Immature natural killer cell (primary cell): ENCODE measurements around the gene LRRIQ4. TPM values are rescaled to one million over a fixed set of nuclear protein-coding genes. Genes with fewer than 3 reads are reported as not detected.

Source experiments
- DNase-seq, 3 donors: peaks; one replicate each; pipeline ENCODE4 v3.0.0; 2022; ENCODE audit warnings: mixed read lengths in 1 of 3
- H3K27ac Mint-ChIP-seq, 6 donors: one replicate each; pipeline ENCODE4 v1.8.0; 2020; ENCODE audit warnings: mixed read lengths in 6 of 6, mild to moderate bottlenecking in 5 of 6, inconsistent platforms in 4 of 6, moderate library complexity in 3 of 6
- H3K27me3 Mint-ChIP-seq, 3 donors: one replicate each; pipeline ENCODE4 v1.8.0; 2020 to 2021; ENCODE audit warnings: low read depth in 3 of 3, mild to moderate bottlenecking in 3 of 3, mixed read lengths in 3 of 3, moderate library complexity in 3 of 3, inconsistent platforms in 1 of 3
- H3K36me3 Mint-ChIP-seq, 3 donors: one replicate each; pipeline ENCODE4 v1.8.0; 2020; ENCODE audit warnings: mixed read lengths in 3 of 3, inconsistent platforms in 2 of 3, mild to moderate bottlenecking in 2 of 3
- H3K4me1 Mint-ChIP-seq, 2 donors: one replicate each; pipeline ENCODE4 v1.8.0; 2020; ENCODE audit warnings: inconsistent platforms in 2 of 2, mild to moderate bottlenecking in 2 of 2, mixed read lengths in 2 of 2, moderate library complexity in 1 of 2
- H3K4me3 Mint-ChIP-seq, 5 donors: one replicate each; pipeline ENCODE4 v1.8.0; 2020; ENCODE audit warnings: mild to moderate bottlenecking in 5 of 5, mixed read lengths in 5 of 5, inconsistent platforms in 3 of 5, moderate library complexity in 3 of 5
- H3K9me3 Mint-ChIP-seq, 6 donors: one replicate each; pipeline ENCODE4 v1.8.0; 2020; ENCODE audit warnings: mild to moderate bottlenecking in 6 of 6, mixed read lengths in 6 of 6, inconsistent platforms in 4 of 6, moderate library complexity in 3 of 6
- polyA plus RNA-seq, 3 donors: library from polyadenylated mRNA; unstranded; fragments of 300-500 nt; fragmentation: Illumina TruSeq; gene quantifications; one replicate each; pipeline ENCODE4 v1.2.3, GENCODE V29; 2021

The LRRIQ4 gene
- polyA plus RNA-seq, 3 donors from 2014 or later = not detected

- peaks cover 0 to 2% (median 0%) of the 10 kb centered on the region in 3 donors for H3K27me3 Mint-ChIP-seq
- H3K27ac Mint-ChIP-seq = peak overlapping the region; percentile 14 to 77 (median 65)
- peaks cover 35 to 53% (median 36%) of the 10 kb centered on the region in 3 donors for H3K36me3 Mint-ChIP-seq
- H3K4me3 Mint-ChIP-seq = peak overlapping the region in 4 of 5 donors; percentile 56 to 84 (median 71)
- no peaks in the 10 kb centered on the region for H3K9me3 Mint-ChIP-seq
- no peak for DNase-seq
- peaks cover 33 to 63% of the 10 kb centered on the region in 2 donors for H3K4me1 Mint-ChIP-seq
Observed at GRCh38 chr3:169781209-169781855, 31.3 kb upstream of the LRRIQ4 start.

- H3K27me3 Mint-ChIP-seq = no peaks in the 10 kb centered on the region
Observed at GRCh38 chr3:169787120-169787519, 25.6 kb upstream of the LRRIQ4 start.

GRCh38 chr3:169787791-169788190 is 24.9 kb upstream of the LRRIQ4 start:
- H3K4me1 Mint-ChIP-seq = peaks cover 4 to 17% of the 10 kb centered on the region in 2 donors
- peaks cover 17 to 28% (median 19%) of the 10 kb centered on the region in 3 donors for H3K36me3 Mint-ChIP-seq
- H3K9me3 Mint-ChIP-seq = no peaks in the 10 kb centered on the region
- no peak overlapping the region for H3K4me3 Mint-ChIP-seq
- no peak overlapping the region for H3K27ac Mint-ChIP-seq
- DNase-seq = no peak
- no peaks in the 10 kb centered on the region for H3K27me3 Mint-ChIP-seq

More at GRCh38 chr3:169787120-169787519, 25.6 kb upstream of the LRRIQ4 start:
- H3K4me1 Mint-ChIP-seq = peaks cover 7 to 23% of the 10 kb centered on the region in 2 donors
- peaks cover 21 to 34% (median 23%) of the 10 kb centered on the region in 3 donors for H3K36me3 Mint-ChIP-seq
- no peak overlapping the region for H3K27ac Mint-ChIP-seq
- H3K9me3 Mint-ChIP-seq = no peaks in the 10 kb centered on the region
- no peak for DNase-seq
- no peak overlapping the region for H3K4me3 Mint-ChIP-seq

GRCh38 chr3:169790219-169790618 is 22.5 kb upstream of the LRRIQ4 start:
- H3K4me3 Mint-ChIP-seq = no peak overlapping the region

GRCh38 chr3:169790687-169791429 is 21.8 kb upstream of the LRRIQ4 start:
- Mint-ChIP-seq H3K27me3 (no peaks in the 10 kb centered on the region), H3K27ac (no peak overlapping the region), H3K4me1 (peaks cover 4 to 16% of the 10 kb centered on the region in 2 donors), H3K36me3 (peaks cover 7 to 20% (median 13%) of the 10 kb centered on the region in 3 donors), H3K9me3 (no peaks in the 10 kb centered on the region), H3K4me3 (no peak overlapping the region)
- no peak for DNase-seq

More at GRCh38 chr3:169790219-169790618, 22.5 kb upstream of the LRRIQ4 start:
- Mint-ChIP-seq H3K9me3 (no peaks in the 10 kb centered on the region), H3K27me3 (no peaks in the 10 kb centered on the region), H3K36me3 (peaks cover 11 to 26% (median 19%) of the 10 kb centered on the region in 3 donors), H3K27ac (no peak overlapping the region), H3K4me1 (peaks cover 4 to 17% of the 10 kb centered on the region in 2 donors)
- no peak for DNase-seq

- H3K4me3 Mint-ChIP-seq = no peak overlapping the region
Observed at GRCh38 chr3:169792359-169792758, 20.3 kb upstream of the LRRIQ4 start.

GRCh38 chr3:169804681-169805080 is 8.0 kb upstream of the LRRIQ4 start:
- Mint-ChIP-seq H3K4me3 (no peak overlapping the region), H3K27me3 (no peaks in the 10 kb centered on the region), H3K4me1 (no peaks in the 10 kb centered on the region), H3K36me3 (peaks cover 0 to 3% (median 0%) of the 10 kb centered on the region in 3 donors), H3K9me3 (no peaks in the 10 kb centered on the region), H3K27ac (no peak overlapping the region)
- no peak for DNase-seq

More at GRCh38 chr3:169792359-169792758, 20.3 kb upstream of the LRRIQ4 start:
- no peak for DNase-seq
- Mint-ChIP-seq H3K4me1 (peaks cover 4 to 9% of the 10 kb centered on the region in 2 donors), H3K27me3 (no peaks in the 10 kb centered on the region), H3K27ac (no peak overlapping the region), H3K36me3 (peaks cover 3 to 8% (median 4%) of the 10 kb centered on the region in 3 donors), H3K9me3 (no peaks in the 10 kb centered on the region)

- no peak overlapping the region for H3K27ac Mint-ChIP-seq
- H3K36me3 Mint-ChIP-seq = no peaks in the 10 kb centered on the region
- H3K4me3 Mint-ChIP-seq = no peak overlapping the region
- H3K4me1 Mint-ChIP-seq = peaks cover 24 to 26% of the 10 kb centered on the region in 2 donors
- peaks cover 1 to 7% (median 6%) of the 10 kb centered on the region in 3 donors for H3K27me3 Mint-ChIP-seq
- no peak for DNase-seq
- no peaks in the 10 kb centered on the region for H3K9me3 Mint-ChIP-seq
Observed at GRCh38 chr3:169809230-169809795, 3.4 kb upstream of the LRRIQ4 start.

GRCh38 chr3:169811631-169812331 is 889 bp upstream of the LRRIQ4 start:
- H3K27ac Mint-ChIP-seq = peak overlapping the region in 4 of 6 donors; percentile 20 to 68 (median 47)
- peaks cover 5 to 8% (median 7%) of the 10 kb centered on the region in 3 donors for H3K27me3 Mint-ChIP-seq
- DNase-seq = peak in 1 of 3 donors; percentile 2
- H3K4me1 Mint-ChIP-seq = peaks cover 27 to 28% of the 10 kb centered on the region in 2 donors
- H3K4me3 Mint-ChIP-seq = peak overlapping the region; percentile 84 to 96 (median 87)
- peaks cover 0 to 10% (median 8%) of the 10 kb centered on the region in 6 donors for H3K9me3 Mint-ChIP-seq
- peaks cover 0 to 4% (median 3%) of the 10 kb centered on the region in 3 donors for H3K36me3 Mint-ChIP-seq

GRCh38 chr3:169813278-169813677 is 608 bp downstream of the LRRIQ4 start:
- peaks cover 0 to 4% (median 3%) of the 10 kb centered on the region in 3 donors for H3K36me3 Mint-ChIP-seq
- peak overlapping the region; percentile 85 to 96 (median 89) for H3K4me3 Mint-ChIP-seq
- DNase-seq = peak in 2 of 3 donors; percentile 1 to 12
- H3K27me3 Mint-ChIP-seq = peaks cover 5 to 12% (median 7%) of the 10 kb centered on the region in 3 donors
- peak overlapping the region; percentile 60 to 88 (median 78) for H3K27ac Mint-ChIP-seq
- H3K9me3 Mint-ChIP-seq = peaks cover 0 to 10% (median 8%) of the 10 kb centered on the region in 6 donors
- peaks cover 27 to 28% of the 10 kb centered on the region in 2 donors for H3K4me1 Mint-ChIP-seq

- DNase-seq = peak; percentile 72 to 78 (median 74)
- Mint-ChIP-seq H3K4me3 (peak overlapping the region; percentile 85 to 96 (median 89)), H3K27ac (peak overlapping the region; percentile 18 to 88 (median 78)), H3K4me1 (peaks cover 27 to 28% of the 10 kb centered on the region in 2 donors), H3K27me3 (peaks cover 5 to 12% (median 7%) of the 10 kb centered on the region in 3 donors), H3K36me3 (peaks cover 0 to 4% (median 3%) of the 10 kb centered on the region in 3 donors), H3K9me3 (peaks cover 0 to 10% (median 8%) of the 10 kb centered on the region in 6 donors)
Observed at GRCh38 chr3:169813757-169814517, 1.3 kb downstream of the LRRIQ4 start.

- peaks cover 27 to 28% of the 10 kb centered on the region in 2 donors for H3K4me1 Mint-ChIP-seq
- no peak for DNase-seq
- peaks cover 0 to 4% (median 3%) of the 10 kb centered on the region in 3 donors for H3K36me3 Mint-ChIP-seq
- H3K27me3 Mint-ChIP-seq = peaks cover 5 to 14% (median 11%) of the 10 kb centered on the region in 3 donors
- no peak overlapping the region for H3K27ac Mint-ChIP-seq
- H3K4me3 Mint-ChIP-seq = no peak overlapping the region
- peaks cover 0 to 10% (median 8%) of the 10 kb centered on the region in 6 donors for H3K9me3 Mint-ChIP-seq
Observed at GRCh38 chr3:169815590-169816150, 3.0 kb downstream of the LRRIQ4 start.
